NK-92 treated with Interleukin-12 subunit alpha and Interleukin-12 subunit beta, amount 100 ng/mL, for 24 hours (cell line): Measurements from ENCODE around the gene TRABD2A.
"Not testable (repeated sequence)": the region's sequence is repeated elsewhere in the genome, so short reads cannot be mapped to it uniquely, and the experiment has no call there.

Source experiments
- DNase-seq: peaks from one replicate; lab custom pipeline; 2025; lab: John Stamatoyannopoulos, UW

TRABD2A gene

DNA sequence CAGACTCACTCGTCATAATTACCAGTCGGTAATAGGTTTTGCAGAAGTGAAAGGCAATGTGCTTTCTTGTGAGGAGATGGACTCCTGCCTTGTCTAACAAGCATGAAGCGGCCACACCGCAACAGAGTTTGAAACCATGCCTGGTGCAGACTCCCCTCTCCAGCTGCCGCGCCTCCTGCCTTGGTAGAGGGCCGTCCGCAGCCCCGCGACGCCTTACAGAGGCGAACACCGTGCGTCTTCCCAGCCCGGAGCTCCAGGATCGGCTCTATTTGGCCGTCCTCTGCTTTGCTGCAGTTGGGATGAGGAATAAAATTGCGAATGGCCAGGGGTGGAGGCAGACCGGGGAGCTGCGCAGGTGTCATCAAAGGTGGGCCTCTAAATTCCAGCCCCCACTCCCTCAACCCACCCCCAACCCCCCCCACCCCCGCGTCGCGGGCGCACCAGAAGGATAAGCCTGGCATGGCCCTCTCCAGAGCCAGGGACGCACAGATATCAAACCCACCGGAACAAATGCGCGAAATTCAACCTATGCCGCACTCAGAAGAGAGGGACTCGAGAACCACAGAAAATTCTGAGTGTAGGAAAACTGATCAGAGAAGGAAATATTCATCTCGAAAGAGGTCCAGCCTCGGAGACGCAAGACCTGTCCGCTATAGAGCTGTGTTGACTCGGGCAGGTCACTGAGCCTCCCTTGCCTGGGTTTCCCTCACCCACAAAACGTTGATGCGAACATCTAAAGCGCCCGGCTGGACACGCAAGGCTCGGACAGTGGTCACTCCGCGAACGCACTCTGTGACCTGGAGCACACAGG is 1.1 kb downstream of the TRABD2A start:
- DNase-seq = no peak

DNA sequence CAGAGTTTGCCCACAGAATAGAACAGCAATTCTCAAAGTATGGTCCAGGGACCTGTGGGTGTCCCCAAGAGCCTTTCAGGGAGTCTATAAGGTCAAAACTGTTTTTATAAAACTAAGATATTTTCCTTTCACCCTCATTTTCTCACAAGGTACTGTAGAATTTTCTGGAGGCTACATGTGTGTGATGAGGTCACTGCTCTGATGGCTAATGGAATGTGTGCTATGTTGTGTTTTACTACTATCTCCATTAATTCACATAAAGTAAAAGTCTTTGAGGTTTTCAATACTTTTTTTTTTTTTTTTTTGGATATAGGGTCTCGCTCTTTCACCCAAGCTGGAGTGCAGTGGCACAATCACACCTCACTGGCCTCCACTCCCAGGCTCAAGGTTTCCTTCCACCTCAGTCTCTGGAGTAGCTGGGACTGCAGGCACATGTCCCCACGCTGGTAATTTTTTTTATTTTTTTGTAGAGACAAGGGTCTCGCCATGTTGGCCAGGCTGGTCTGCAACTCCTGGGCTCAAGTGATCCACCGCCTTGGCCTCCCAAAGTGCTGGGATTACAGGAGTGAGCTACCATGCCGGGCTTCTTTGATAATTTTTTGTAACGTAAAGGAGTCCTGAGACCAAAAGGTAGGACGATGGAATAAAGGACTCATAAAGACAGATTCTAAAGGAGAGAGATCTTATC is 1.8 kb downstream of the TRABD2A start:
- DNase-seq = no peak

DNA sequence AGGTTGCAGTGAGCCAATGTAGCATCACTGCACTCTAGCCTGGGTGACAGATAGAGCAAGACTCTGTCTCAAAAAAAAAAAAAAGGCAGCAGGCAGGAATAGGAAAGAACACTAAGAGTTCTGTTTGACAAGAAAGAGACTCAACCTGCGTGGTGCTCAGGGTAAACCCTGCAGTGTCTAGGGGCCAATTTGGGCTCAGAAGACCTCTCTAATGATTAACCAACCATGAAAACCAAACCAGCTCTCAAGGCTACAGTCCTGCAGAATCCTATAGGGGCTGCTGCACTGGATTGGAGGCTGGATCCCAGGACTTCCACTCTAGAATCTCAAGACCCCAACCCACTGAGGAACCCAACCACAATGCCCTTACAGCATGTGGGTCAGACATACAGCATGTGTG is 2.4 kb downstream of the TRABD2A start:
- DNase-seq = no peak

DNA sequence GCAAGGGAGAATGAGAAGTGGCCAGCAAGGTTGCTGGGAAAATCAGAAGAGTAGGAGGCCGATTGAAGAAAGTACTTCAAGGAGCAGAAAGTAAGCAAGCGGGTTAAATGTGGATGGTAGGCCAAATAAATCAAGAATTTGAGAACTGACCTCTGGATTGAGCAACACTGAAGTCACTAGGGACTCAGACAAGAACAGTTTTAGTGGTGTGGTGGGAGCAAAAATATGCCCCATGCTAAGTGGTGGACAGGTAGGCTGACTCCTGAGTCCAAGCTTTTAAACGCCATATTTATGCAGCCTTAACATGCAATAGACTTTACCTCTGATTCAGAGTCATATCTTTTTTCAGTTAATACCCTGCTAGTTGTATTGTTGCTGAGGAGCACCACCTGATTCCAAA is 4.5 kb downstream of the TRABD2A start:
- no peak for DNase-seq

DNA sequence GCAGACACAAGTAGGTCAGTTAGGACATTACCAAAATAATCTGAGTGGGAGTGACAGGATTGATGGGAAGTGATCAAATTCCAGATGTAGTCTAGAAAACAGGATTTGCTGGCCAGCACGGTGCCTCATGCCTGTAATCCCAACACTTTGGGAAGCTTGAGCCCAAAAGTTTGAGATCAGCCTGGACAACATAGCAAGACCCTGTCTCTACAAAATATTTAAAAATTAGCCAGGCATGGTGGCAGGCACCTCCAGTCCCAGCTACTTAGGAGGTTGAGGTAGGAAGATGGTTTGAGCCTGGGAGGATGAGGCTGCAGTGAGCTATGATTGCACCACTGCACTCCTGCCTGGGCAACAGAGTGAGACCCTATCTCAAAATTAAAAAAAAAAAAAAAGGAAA is 5.3 kb downstream of the TRABD2A start:
- not testable (repeated sequence) for DNase-seq

DNA sequence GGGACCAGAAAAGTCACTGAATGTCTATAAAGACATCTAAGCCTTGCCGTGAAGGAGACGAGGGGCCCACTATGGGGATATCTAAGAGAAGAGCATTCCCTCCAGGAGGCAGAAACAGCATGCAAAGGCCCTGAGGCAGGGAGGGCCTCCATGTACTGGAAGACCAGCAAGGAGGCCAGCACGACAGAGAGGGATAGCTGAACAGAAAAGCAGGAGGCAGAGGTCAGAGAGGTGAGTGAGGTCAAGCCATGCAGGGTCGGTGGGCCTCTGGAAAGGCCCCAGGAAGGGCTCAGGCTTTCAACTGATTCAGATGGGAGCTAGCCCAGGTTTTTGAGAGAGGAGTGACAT is 5.7 kb downstream of the TRABD2A start:
- no peak for DNase-seq

DNA sequence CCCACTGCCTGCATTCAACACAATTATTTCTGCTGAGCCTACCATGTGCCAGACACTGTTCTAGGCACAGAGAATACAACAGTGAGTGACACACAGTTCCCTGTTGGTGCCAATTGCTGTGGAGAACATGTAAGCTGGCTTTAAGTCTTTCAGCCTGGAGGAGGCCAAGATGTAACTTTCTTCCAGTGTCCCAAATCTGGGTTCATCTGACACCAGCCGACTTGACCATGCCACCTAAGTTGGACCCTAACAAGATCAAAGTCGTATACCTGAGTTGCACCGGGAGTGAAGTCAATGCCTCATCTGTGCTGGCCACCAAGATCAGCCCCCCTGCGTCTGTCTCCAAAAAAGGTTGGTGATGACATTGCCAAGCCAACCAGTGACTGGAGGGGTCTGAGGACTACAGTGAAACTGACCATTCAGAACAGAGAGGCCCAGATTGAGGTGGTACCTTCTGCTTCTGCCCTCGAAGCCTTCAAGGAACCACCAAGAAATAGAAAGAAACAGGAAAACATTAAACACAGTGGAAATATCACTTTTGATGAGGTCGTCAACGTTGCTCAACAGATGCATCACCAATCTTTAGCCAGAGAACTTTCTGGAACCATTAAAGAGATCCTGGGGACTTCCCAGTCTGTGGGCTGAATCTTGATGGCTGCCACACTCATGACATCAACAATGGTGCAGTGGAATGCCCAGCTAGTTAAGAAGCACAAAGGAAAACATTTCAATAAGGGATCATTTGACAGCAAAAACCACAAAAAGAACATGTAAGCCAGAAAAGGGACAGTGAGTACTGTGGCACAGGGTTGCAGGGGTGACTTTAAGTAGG is 6.3 kb downstream of the TRABD2A start:
- DNase-seq = no peak

DNA sequence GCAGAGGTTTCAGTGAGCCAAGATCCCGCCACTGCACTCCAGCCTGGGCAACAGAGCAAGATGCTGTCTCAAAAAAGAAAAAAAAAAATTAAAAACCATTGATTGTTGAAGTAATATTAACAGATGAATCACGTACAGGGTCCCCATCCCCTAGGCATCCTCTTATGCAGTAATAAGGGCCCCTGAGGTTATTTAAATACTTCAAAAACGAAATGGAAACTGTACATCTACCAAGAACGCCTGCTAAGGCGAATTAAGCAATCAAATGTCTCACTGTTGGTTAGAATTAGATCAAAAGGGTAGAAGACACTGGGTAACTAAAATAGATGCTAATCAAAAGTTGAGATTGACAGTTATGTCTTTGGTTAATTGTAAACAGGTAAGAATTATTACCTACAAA is 7.5 kb downstream of the TRABD2A start:
- DNase-seq = no peak

DNA sequence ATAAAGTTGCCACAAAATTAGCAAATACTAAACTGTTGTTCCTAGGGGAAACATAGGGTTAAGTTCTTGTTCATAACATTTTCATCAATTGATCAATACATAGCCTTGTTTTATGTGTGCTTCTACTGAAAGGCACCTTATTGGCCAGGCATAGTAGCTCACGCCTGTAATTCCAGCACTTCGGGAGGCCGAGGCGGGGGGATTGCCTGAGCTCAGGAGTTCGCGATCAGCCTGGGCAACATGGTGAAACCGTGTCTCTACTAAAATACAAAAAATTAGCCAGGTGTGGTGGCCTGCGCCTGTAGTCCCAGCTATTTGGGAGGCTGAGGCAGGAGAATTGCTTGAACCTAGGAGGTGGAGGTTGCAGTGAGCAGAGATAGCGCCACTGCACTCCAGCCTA is 8.2 kb downstream of the TRABD2A start:
- DNase-seq = not testable (repeated sequence)

DNA sequence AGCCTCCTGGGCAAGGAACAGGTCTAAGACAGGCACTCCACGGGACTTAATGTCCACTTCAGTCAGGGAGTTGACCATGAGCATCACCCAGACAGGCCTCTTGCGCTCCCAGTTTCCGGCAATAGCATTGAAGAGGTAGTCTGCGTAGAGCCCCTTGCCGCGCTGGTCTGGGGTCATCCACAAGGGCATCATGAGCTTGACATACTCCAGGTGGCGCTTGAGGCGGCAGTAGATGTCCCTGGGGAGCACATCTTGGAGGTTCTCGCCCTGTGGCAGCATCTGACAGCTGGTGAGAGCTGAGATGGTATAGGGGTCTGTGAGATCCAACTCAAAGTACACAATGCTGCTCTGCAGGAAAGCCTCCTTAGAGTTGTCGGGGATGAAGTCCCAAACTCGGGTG is 10.6 kb downstream of the TRABD2A start:
- DNase-seq = no peak

DNA sequence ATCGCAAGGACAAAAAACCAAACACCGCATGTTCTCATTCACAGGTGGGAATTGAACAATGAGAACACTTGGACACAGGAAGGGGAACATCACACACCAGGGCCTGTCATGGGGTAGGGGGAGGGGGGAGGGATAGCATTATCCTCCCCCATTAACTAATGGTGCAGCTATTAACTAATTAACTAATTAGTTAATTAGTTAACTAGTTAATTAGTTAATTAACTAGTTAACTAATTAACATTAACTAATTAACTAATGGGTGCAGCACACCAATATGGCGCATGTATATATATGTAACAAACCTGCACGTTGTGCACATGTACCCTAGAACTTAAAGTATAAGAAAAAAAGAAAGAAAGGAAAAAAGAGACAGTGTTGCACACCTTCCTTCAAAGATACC is 12.6 kb downstream of the TRABD2A start:
- not testable (repeated sequence) for DNase-seq

DNA sequence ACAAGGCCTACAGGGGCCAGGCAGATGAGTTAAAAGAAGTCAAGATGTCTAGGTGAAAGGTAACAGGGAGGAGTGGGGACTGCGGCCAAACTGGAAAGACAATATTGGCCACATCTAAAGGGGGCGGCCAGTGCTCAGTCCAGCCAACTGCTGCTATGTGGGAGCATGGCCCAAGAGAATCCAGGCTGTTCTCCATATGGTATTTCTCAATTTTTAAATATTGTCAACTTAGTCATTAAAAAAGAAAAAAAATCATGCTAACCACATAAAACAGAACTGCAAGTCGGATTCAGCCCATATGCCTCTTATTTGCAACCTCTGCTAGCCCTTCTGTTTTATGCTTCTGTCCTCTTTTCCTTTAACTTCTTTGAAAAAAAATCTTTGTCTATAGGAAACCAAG is 14.8 kb downstream of the TRABD2A start:
- no peak for DNase-seq

DNA sequence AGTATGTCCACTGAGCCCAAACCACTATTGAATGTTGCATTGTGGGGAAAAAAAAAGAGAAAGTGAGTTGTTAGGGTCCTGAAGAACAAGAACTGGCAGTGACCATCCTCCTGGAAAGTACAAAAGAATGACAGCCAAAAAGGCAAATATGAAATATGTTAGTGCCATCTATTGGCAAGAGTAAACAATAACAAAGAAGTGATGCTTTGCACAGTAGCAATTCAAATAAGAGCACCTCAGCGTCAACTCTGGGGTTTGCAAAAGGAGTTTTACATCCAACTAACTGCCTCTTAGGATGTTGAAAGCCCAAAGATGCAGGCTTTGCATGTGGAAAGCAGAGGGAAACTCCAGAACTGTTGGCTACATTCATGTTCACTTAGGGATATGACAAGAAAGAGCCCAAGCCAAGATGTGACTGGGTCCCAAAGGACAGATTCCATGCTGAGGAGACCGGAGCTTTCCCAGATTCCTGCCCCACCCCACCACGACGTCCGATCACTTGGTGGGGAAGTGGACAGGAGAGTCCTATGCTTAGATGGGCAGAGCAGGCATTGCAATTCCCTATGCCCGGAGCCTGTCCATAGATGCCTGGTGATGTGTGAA is 15.6 kb downstream of the TRABD2A start:
- DNase-seq = no peak

DNA sequence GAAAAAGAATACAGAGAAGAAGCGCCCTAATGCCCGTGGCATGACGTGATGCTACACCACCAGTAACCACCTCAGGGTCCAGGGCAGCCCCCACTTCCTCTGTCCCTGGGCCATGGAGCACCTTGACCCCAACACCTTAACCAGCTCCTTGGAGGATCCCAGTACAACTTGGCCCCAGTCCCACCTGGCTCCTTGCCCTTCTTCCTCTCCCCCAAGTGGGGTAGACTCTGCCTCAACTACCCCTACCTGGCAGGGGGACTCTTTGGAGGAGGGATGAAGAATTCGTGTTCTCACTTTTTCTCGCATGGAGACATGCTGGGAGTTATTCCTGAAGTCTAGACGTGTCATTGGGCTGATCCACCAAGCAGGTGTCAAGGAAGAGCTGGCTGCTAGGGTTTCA is 18.9 kb downstream of the TRABD2A start:
- DNase-seq = no peak

DNA sequence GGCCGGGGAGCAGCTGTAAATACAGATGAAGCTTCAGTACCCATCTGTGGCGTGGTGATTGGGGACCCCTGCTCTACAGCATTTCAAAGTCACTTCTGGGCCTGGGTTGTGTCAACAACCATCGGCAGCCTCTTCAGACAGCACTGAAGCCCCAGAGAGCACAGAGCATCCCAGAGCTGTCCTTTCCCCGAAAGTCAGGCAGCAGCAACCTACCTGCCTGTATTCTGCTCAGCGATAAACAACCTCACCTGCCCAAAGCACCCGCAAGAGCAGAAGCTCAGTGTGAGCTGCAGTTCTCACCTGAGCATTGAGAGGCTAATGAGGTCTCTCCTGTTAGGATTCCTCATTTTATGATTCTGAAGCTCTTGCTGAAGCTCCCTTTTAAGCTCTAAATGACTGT is 19.3 kb downstream of the TRABD2A start:
- no peak for DNase-seq

DNA sequence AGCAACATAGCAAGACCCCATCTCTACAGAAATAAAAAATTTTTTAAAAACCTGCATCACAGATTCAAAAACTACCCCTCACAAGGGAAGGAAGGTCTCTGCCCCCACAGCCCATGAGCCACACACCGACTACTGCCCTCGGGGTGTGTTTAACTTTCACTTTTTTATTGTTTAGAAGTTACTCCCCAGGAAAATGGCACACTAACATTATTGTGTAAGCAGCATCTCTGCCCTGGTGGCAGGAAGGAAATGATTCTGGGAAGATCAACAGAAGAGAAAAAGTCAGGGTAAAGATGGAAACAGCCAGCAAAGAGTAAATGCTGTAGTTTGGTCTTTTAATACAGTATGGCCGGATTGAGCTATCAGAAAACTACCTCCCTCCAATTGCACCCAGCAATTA is 21.9 kb downstream of the TRABD2A start:
- DNase-seq = no peak

DNA sequence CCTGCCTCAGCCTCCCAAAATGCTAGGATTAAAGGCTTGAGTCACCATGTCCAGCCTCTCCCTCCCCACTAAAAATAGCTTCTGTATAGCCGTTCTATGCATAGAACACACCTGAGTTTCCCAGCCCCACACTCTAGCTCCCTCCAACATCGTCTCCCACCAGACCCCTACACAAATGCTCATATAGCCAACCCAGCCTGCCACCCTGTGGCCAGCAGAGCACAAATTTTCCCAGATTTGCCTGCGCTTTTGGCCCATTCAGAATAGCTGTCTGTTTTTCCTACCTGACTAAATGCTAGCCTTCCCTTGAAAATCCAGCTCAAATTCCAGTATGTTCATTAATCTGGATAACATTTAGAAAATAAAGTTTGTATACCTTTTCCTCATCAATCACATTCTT is 22.8 kb downstream of the TRABD2A start:
- DNase-seq = no peak

DNA sequence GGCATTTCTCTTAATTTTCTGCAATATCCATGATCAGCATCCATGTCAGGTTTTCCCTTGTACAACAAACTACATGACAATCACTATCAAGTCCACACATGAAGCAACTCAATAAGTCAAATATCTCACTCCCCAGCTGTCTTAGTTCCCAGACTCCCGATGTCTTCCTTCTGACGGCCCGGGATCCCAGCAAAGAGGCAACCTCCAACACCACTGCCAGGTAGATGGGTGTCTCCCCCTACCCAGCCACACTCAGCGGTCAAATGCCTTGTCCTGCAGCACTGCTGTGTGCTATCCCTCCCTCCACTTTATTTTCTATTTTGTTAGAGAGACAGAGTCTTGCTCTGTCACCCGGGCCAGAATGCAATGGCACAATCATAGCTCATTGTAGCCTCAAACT is 23.3 kb downstream of the TRABD2A start:
- DNase-seq = no peak

DNA sequence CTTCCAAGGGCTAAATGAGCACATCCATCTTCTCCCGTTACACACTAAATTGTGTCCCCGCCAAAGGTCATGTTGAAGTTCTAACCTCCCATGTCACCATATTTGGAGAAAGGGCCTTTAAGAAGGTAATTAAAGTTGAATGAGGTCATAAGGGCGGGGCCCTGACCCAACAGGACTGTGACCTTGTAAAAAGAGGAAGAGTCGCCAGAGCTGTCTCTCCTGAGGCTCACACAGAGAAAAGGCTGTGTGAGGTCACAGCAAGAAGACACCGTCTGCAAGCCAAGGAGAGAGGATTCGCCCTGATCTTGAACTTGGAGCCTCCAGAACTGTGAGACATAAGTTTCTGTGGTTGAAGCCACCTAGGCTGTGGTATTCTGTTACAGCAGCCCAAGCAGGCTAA is 24.1 kb downstream of the TRABD2A start:
- no peak for DNase-seq

DNA sequence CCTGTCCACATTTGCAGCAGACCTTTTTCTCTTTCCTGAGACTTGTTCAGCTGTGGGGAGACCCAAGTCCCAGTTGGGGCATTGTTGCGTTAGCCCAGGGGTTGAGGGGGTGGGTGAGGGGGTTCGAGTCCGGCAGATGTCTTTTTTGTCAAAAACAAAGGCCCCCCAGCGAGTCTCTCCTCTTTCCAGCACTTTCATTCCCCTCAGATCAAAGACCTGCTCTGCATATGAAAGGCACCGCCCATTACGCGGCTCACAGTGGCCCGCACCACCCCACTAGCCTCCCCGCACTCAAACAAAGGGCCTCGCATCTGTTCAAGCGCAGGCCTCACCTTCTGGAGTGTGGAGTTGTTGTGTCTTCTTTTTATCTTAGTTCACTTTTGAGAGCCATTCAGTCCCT is 25.2 kb downstream of the TRABD2A start:
- no peak for DNase-seq

DNA sequence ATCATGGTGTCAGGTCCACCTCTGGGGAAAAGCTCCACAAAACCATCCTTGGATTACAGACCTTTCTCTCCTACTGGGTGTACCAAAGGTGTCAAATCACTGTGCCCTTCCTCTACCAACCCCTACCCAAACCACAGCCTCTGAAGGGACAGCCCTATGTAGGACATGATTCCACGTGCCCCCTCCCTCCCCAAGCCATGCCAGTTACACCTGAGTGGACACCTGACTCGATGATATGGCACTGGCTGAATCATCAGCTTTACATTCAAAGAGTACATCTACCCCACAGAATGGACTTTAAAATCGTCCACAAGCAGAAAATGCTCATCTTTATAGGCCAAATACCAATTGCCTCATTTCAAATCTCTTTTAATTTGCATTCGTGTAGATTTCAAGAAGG is 26.0 kb downstream of the TRABD2A start:
- no peak for DNase-seq

DNA sequence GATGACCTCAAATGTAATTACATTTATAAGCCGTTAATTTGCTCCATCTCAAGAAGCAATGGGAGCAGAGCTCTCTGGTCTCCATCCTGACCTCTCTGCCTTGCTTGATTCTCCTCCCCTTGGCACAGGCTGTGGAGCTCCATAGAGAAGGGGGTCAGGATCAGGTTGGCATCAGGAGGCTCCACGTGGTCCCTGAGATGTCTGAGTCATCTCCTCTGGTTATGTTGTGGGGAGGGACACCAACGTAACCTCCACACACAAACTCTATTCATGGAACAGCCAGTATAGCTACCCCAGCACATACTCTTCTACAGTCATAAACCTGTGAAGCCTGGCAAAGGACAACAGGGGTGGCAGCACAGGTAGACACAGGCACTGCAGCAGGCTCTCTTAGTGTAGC is 29.0 kb downstream of the TRABD2A start:
- no peak for DNase-seq

DNA sequence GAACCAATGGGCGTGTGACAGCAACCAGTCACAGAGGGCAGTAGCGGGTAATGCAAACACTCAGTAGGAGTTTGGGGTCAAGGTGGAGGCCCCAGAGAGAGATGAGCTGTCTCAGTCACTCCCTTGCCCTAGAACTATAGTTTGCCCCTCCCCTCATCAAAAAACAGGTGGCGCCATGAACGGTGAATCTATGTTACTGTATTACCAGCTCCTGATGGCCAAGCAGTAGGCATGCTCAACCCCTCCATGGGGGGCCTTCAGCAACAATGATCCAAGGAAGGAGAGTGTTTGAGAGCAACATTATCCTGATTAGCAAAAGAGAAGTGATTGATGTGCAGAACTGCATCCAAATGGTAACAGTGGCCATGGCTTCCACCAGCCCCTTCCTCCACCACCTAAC is 30.4 kb downstream of the TRABD2A start:
- DNase-seq = no peak
